ENCODE results near the gene PFN3. TPM values are rescaled to one million over a fixed set of nuclear protein-coding genes. Genes with fewer than 3 reads are reported as not detected.

PFN3 gene
- total and polyA plus RNA-seq, 8 donors, result not detected

DNA sequence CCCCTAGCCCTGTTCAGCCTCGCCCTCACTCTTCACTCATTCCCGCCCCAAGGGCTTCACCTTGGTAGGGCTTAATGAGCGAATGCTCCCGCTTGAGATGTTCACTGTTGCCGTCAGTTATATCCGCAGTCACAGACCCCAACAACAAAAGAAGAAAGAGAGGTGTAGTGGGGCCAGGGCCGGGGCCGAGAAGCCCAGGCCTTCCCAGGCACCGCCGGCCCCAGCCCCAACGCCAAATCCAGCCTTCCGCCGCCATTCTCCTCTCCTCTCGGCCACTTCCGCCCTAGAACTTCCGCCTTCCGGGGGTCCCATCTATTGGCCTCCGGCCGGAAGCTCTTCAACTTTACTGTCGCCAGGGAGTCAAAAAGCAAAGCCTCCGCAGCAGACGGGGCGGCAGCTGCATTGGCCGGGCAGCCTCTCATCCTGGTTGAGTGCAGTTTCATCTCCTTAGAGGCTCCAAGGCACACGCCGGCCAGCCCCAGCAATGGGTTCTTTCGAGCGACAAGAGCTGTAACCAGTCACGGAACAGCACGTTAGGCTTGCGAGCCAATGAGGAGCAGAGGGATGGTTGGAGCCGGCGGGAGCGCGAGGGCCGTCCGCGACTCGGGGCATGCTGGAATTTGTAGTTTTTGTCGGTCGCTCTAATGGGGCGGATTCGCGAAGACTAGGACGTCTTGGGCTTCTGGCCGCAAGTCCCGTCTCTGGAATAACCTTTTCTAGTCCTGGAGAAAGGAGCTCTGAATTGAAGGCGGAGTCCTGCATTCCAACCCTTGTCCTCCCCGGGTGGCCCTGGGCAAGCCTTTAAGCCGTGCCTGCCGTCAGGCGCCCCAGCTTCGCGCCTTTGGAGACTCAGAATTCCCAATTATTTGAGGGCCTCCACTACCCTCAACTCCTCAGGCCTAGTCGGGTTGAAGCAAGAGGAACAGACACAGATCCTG is 48.8 kb downstream of the PFN3 start, which contains the start of gene LMAN2:
Gene LMAN2 (minus strand): TSS at position 277 of the 938 bp plus-strand sequence. CDS start 21 bp downstream, at position 256.
- H3K36me3 ChIP-seq, result peaks cover 3 to 27% (median 17%) of the 10 kb centered on the region in 4 donors
- 6 to 9% (median 8%) methylated on average over 41 to 55 of the region's 55 CpGs for WGBS, 5 donors
- peak within 1 kb of the TSS; percentile 74 to 99 (median 96) for H3K4me3 ChIP-seq
- peak; percentile 1 to 82 (median 73) for TF ChIP-seq POLR2AphosphoS5 (IDR thresholded peaks at IDR 0.05)
- TF ChIP-seq POLR2A (IDR thresholded peaks at IDR 0.05), result peak in 1 of 4 donors; percentile 56
- no peak for TF ChIP-seq EP300 (IDR thresholded peaks at IDR 0.05)
- H3K4me1 ChIP-seq, result peaks cover 27 to 63% (median 46%) of the 10 kb centered on the region in 4 donors
- DNase-seq, result peak; percentile 96 to 98
- no peaks in the 10 kb centered on the region for H3K27me3 ChIP-seq
- H3K9me3 ChIP-seq, result no peaks in the 10 kb centered on the region
- intact Hi-C loops (cut with DNase I; ENCODE audit: low total_unique reads), result no loop called here
- peak within 1 kb of the TSS; percentile 82 to 97 (median 90) for H3K27ac ChIP-seq

DNA sequence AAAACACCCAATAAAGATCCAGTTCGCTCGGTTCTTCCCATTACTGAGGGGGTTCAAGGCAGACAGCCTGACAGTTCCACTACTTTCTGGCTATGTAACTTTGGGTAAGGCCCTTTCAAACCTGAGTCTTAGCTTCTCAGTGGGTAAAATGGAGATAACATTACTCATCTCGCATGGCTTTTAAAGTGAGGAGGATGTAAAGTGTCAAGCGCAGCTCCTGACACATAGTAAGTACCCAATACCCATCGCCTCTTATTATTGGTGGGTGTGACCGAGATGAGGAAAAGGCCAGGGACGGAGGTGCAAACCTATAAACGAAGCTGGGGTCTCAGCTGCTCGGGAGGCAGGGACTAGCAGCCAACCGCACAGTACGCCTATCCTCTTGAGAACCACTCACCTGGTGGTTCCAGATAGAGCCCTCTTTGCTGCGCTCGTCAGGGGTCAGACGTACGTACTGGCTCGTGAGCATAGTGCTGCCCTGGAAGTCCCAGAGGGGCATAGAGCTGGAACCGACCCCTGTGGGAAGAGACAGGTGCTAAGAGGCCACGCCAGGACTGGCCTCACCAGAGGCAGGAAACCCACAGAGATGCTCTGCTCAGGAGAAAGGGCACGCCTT is 49.6 kb downstream of the PFN3 start:
- intact Hi-C loops (cut with DNase I; ENCODE audit: low total_unique reads), result no loop called here
- Histone ChIP-seq H3K27me3 (no peaks in the 10 kb centered on the region), H3K9me3 (no peaks in the 10 kb centered on the region), H3K4me1 (peaks cover 27 to 68% (median 50%) of the 10 kb centered on the region in 4 donors), H3K36me3 (peaks cover 3 to 35% (median 24%) of the 10 kb centered on the region in 4 donors), H3K27ac (peak overlapping the region; percentile 82 to 97 (median 90)), H3K4me3 (peak overlapping the region; percentile 74 to 99 (median 96))
- no peak for DNase-seq
- no peak for TF ChIP-seq POLR2A (IDR thresholded peaks at IDR 0.05)
- TF ChIP-seq CTCF (IDR thresholded peaks at IDR 0.05), result no peak
- no peak for TF ChIP-seq POLR2AphosphoS5 (IDR thresholded peaks at IDR 0.05)
- no peak for TF ChIP-seq EP300 (IDR thresholded peaks at IDR 0.05)
- 5 to 21% (median 10%) methylated on average over 8 to 19 of the region's 19 CpGs for WGBS, 5 donors

Other genes starting within 250 kb of the PFN3 start
- 10 to 100 TPM in 4 of 5 donors, 1 to 10 TPM in 1; 1.8 to 87.2 (median 12.3) TPM for gene RAB24, start 96.9 kb downstream of the PFN3 start, total RNA-seq
- gene RAB24, start 96.9 kb downstream of the PFN3 start, polyA plus RNA-seq, result 10 to 100 TPM; 31.5 to 65.3 (median 33.7) TPM
- 100 to 1,000 TPM in 3 of 5 donors, 10 to 100 TPM in 2; 82.4 to 201 (median 127) TPM for gene PRELID1, start 96.9 kb downstream of the PFN3 start, total RNA-seq
- 100 to 1,000 TPM; 140 to 177 (median 171) TPM for gene PRELID1, start 96.9 kb downstream of the PFN3 start, polyA plus RNA-seq
- 10 to 100 TPM in 4 of 5 donors, 1 to 10 TPM in 1; 6.8 to 86.9 (median 25.0) TPM for gene MXD3, start 88.8 kb downstream of the PFN3 start, total RNA-seq
- gene MXD3, start 88.8 kb downstream of the PFN3 start, polyA plus RNA-seq, result 10 to 100 TPM in 2 of 3 donors, 1 to 10 TPM in 1; 7.6 to 17.8 (median 15.0) TPM
- 100 to 1,000 TPM in 3 of 5 donors, 10 to 100 TPM in 2; 73.5 to 621 (median 187) TPM for gene LMAN2, start 49.0 kb downstream of the PFN3 start, total RNA-seq
- gene LMAN2, start 49.0 kb downstream of the PFN3 start, polyA plus RNA-seq, result 100 to 1,000 TPM in 1 of 3 donors, 10 to 100 TPM in 2; 92.9 to 135 (median 98.0) TPM
- 100 to 1,000 TPM in 1 of 5 donors, 10 to 100 TPM in 1, 1 to 10 TPM in 2, not detected in 1; 4.2 to 100 (median 12.5) TPM for gene RGS14, start 42.7 kb downstream of the PFN3 start, total RNA-seq
- gene RGS14, start 42.7 kb downstream of the PFN3 start, polyA plus RNA-seq, result 10 to 100 TPM; 19.0 to 34.3 (median 26.9) TPM
- not detected for gene SLC34A1, start 16.2 kb downstream of the PFN3 start, total RNA-seq
- under 1 TPM in 1 of 3 donors, not detected in 2; 0.10 TPM for gene SLC34A1, start 16.2 kb downstream of the PFN3 start, polyA plus RNA-seq
- 10 to 100 TPM in 2 of 5 donors, not detected in 3; 52.4 to 68.3 TPM for gene F12, start 8.9 kb upstream of the PFN3 start, total RNA-seq
- 10 to 100 TPM in 1 of 3 donors, under 1 TPM in 1, not detected in 1; 0.50 to 13.6 TPM for gene F12, start 8.9 kb upstream of the PFN3 start, polyA plus RNA-seq
- 10 to 100 TPM in 4 of 5 donors, 1 to 10 TPM in 1; 1.8 to 91.2 (median 19.1) TPM for gene GRK6, start 26.0 kb upstream of the PFN3 start, total RNA-seq
- gene GRK6, start 26.0 kb upstream of the PFN3 start, polyA plus RNA-seq, result 10 to 100 TPM; 14.6 to 20.2 (median 16.2) TPM
- gene PRR7, start 46.2 kb upstream of the PFN3 start, total RNA-seq, result under 1 TPM in 1 of 5 donors, not detected in 4; 0.73 TPM
- gene PRR7, start 46.2 kb upstream of the PFN3 start, polyA plus RNA-seq, result 1 to 10 TPM in 2 of 3 donors, under 1 TPM in 1; 0.61 to 3.7 (median 1.5) TPM
- gene DBN1, start 73.0 kb upstream of the PFN3 start, total RNA-seq, result 10 to 100 TPM; 15.2 to 78.1 (median 53.3) TPM
- gene DBN1, start 73.0 kb upstream of the PFN3 start, polyA plus RNA-seq, result 10 to 100 TPM; 14.7 to 31.3 (median 22.7) TPM
- gene PDLIM7, start 96.9 kb upstream of the PFN3 start, total RNA-seq, result 100 to 1,000 TPM in 2 of 5 donors, 10 to 100 TPM in 3; 14.6 to 126 (median 97.0) TPM
- gene PDLIM7, start 96.9 kb upstream of the PFN3 start, polyA plus RNA-seq, result 100 to 1,000 TPM in 1 of 3 donors, 10 to 100 TPM in 2; 43.5 to 142 (median 76.6) TPM
- 10 to 100 TPM in 1 of 5 donors, 1 to 10 TPM in 2, under 1 TPM in 1, not detected in 1; 0.43 to 31.2 (median 3.9) TPM for gene DOK3, start 109.2 kb upstream of the PFN3 start, total RNA-seq
- 1 to 10 TPM; 2.4 to 6.0 (median 4.9) TPM for gene DOK3, start 109.2 kb upstream of the PFN3 start, polyA plus RNA-seq
- 100 to 1,000 TPM in 3 of 5 donors, 10 to 100 TPM in 2; 54.9 to 263 (median 128) TPM for gene DDX41, start 116.3 kb upstream of the PFN3 start, total RNA-seq
- gene DDX41, start 116.3 kb upstream of the PFN3 start, polyA plus RNA-seq, result 10 to 100 TPM; 65.3 to 72.9 (median 71.0) TPM
- 100 to 1,000 TPM in 3 of 5 donors, 10 to 100 TPM in 2; 40.4 to 316 (median 143) TPM for gene FAM193B, start 153.9 kb upstream of the PFN3 start, total RNA-seq
- gene FAM193B, start 153.9 kb upstream of the PFN3 start, polyA plus RNA-seq, result 100 to 1,000 TPM; 106 to 140 (median 136) TPM
- 100 to 1,000 TPM in 1 of 5 donors, 10 to 100 TPM in 3, 1 to 10 TPM in 1; 9.3 to 107 (median 85.3) TPM for gene TMED9, start 191.5 kb upstream of the PFN3 start, total RNA-seq
- 100 to 1,000 TPM in 1 of 3 donors, 10 to 100 TPM in 2; 39.9 to 115 (median 99.8) TPM for gene TMED9, start 191.5 kb upstream of the PFN3 start, polyA plus RNA-seq
- 10 to 100 TPM in 3 of 5 donors, 1 to 10 TPM in 2; 3.5 to 29.0 (median 11.6) TPM for gene B4GALT7, start 199.5 kb upstream of the PFN3 start, total RNA-seq
- gene B4GALT7, start 199.5 kb upstream of the PFN3 start, polyA plus RNA-seq, result 10 to 100 TPM; 14.2 to 23.3 (median 22.6) TPM

Measured in stomach (tissue), 9 donors.